A549 (cell line): ENCODE measurements around the gene GDF2.

Source experiments
- CHD2 ChIP-seq: fragments of 150-350 bp; IDR thresholded peaks from 2 replicates; pipeline ENCODE4 v1.6.1; 2014; ENCODE audit warnings: low read length; ENCODE audit not compliant: partially characterized antibody
- HDAC2 ChIP-seq: fragments of 200-600 bp; sonication (generic); IDR thresholded peaks from 2 replicates; pipeline ENCODE4 v1.6.1; 2016
- PHF8 ChIP-seq: fragments of 200-600 bp; sonication (generic); IDR thresholded peaks from 2 replicates; pipeline ENCODE4 v1.6.1; 2016; ENCODE audit warnings: low read depth, mild to moderate bottlenecking, antibody characterized with exemption, moderate library complexity, borderline replicate concordance
- RCOR1 ChIP-seq: fragments of 150-350 bp; IDR thresholded peaks from 2 replicates; pipeline ENCODE4 v1.6.1; 2014; ENCODE audit warnings: antibody characterized with exemption, low read length, low read depth

GRCh38 chr10:47376522-47377220 is 54.4 kb downstream of the GDF2 start:
- TF ChIP-seq CHD2, result no peak
- no peak for TF ChIP-seq HDAC2
- no peak for TF ChIP-seq PHF8
- TF ChIP-seq RCOR1, result no peak
